OCI-LY7 (cell line): ENCODE data around the gene USP32. TPM values are rescaled to one million over a fixed set of nuclear protein-coding genes. Genes with fewer than 3 reads are reported as not detected.
A peak's percentile ranks its signal among the peaks of the same experiment; 100 is the strongest.

Source experiments
- BruUV-seq: library from RNA; stranded (reverse); fragments of 400-500 nt; replicated peaks from 2 replicates; lab custom pipeline; 2021; lab: Mats Ljungman, UMichigan
- CTCF ChIA-PET: fragments of 300-600 bp; sonication (Branson Sonifier 250); formaldehyde crosslinking; loops from one replicate; lab custom pipeline; 2022; ENCODE audit warnings: antibody characterized with exemption; ENCODE audit not compliant: unreplicated experiment; lab: Charles Lee
- POLR2A ChIA-PET: fragments of 300-600 bp; sonication (Branson Sonifier 250); formaldehyde crosslinking; loops from one replicate; lab custom pipeline; 2022; ENCODE audit warnings: antibody characterized with exemption; lab: Charles Lee
- DNase-seq: peaks from one replicate; pipeline ENCODE4 v3.0.0-alpha.2; 2015; ENCODE audit warnings: low spot score
- H2AFZ ChIP-seq: fragments of 200-600 bp; sonication (generic), shearing (Covaris generic); 2 replicates; pipeline ENCODE4 v1.6.1; 2014; ENCODE audit warnings: mild to moderate bottlenecking, antibody characterized with exemption, low read length, moderate library complexity
- H3K27ac ChIP-seq: fragments of 200-600 bp; sonication (generic); 2 replicates; pipeline ENCODE4 v1.5.1; 2014; ENCODE audit warnings: mixed run types, low read depth, mild to moderate bottlenecking, moderate library complexity, low read length, inconsistent platforms; ENCODE audit not compliant: poor library complexity, severe bottlenecking
- H3K36me3 ChIP-seq: fragments of 200-600 bp; sonication (generic); 2 replicates; pipeline ENCODE4 v1.6.1; 2014; ENCODE audit warnings: mild to moderate bottlenecking, antibody characterized with exemption, low read length, moderate library complexity, mixed read lengths; ENCODE audit not compliant: insufficient read depth
- H3K4me1 ChIP-seq: fragments of 200-600 bp; sonication (generic); 2 replicates; pipeline ENCODE4 v1.5.1; 2014; ENCODE audit warnings: mild to moderate bottlenecking, low read length; ENCODE audit not compliant: insufficient read depth, poor library complexity, severe bottlenecking
- H3K4me2 ChIP-seq: fragments of 200-600 bp; sonication (generic); 2 replicates; pipeline ENCODE4 v1.6.1; 2014; ENCODE audit warnings: mild to moderate bottlenecking, low read length
- H3K4me3 ChIP-seq: fragments of 200-600 bp; sonication (generic); 2 replicates; pipeline ENCODE4 v1.5.1; 2014; ENCODE audit warnings: mild to moderate bottlenecking, low read depth, low read length; ENCODE audit not compliant: poor library complexity, severe bottlenecking
- H3K79me2 ChIP-seq: fragments of 200-600 bp; sonication (generic); 2 replicates; pipeline ENCODE4 v1.6.1; 2016; ENCODE audit warnings: low read depth, mild to moderate bottlenecking, low read length, moderate library complexity, mixed read lengths; ENCODE audit not compliant: insufficient read depth
- H3K9me2 ChIP-seq: fragments of 200-600 bp; sonication (generic); 2 replicates; pipeline ENCODE4 v1.6.1; 2016; ENCODE audit warnings: mild to moderate bottlenecking, low read length, mixed read lengths; ENCODE audit not compliant: insufficient read depth
- H3K9me3 ChIP-seq: fragments of 200-600 bp; sonication (generic); 2 replicates; pipeline ENCODE4 v1.6.1; 2014; ENCODE audit warnings: mild to moderate bottlenecking, mixed run types, low read length, mixed read lengths
- H4K20me1 ChIP-seq: fragments of 200-600 bp; sonication (generic); 2 replicates; pipeline ENCODE4 v1.6.1; 2014; ENCODE audit warnings: mild to moderate bottlenecking, antibody characterized with exemption, low read length, moderate library complexity, mixed read lengths; ENCODE audit not compliant: insufficient read depth
- CTCF ChIP-seq: fragments of 200-600 bp; sonication (generic); conservative IDR thresholded peaks from 2 replicates; pipeline ENCODE4 v1.5.1; 2014; ENCODE audit warnings: mild to moderate bottlenecking, antibody characterized with exemption, low read length, moderate library complexity, mixed read lengths
- EZH2phosphoT487 ChIP-seq: fragments of 200-600 bp; sonication (generic); IDR thresholded peaks from 2 replicates; pipeline ENCODE4 v1.6.1; 2018; ENCODE audit warnings: low read depth, borderline replicate concordance, mild to moderate bottlenecking, mixed run types, antibody characterized with exemption, low read length, moderate library complexity, mixed read lengths
- intact Hi-C: fragments of 100-400 bp; cut with micrococcal nuclease; formaldehyde crosslinking; loops from one replicate; pipeline ENCODE4 v1.10.0; 2022; ENCODE audit not compliant: unreplicated experiment
- total RNA-seq, 2 experiments: library from RNA; depleted of rRNA in 1 of 2; stranded (reverse); fragments of >200 nt in 1 of 2; shearing (Covaris generic) in 1 of 2; gene quantifications; 2 replicates each; pipeline ENCODE4 v1.2.3, GENCODE V29; 2014 to 2022

Gene USP32
- total RNA-seq, 2 experiments from 2014 or later, result 16.9 to 28.0 TPM

GRCh38 chr17:60149691-60150582 lies 242.0 kb downstream of the USP32 start, which contains the start of gene CA4:
CA4 (plus strand) TSS chr17:60149973; CDS start chr17:60150035, 62 bp downstream.
- no peaks in the 10 kb centered on the region for H3K9me3 ChIP-seq
- no TSS peak for BruUV-seq

DNA sequence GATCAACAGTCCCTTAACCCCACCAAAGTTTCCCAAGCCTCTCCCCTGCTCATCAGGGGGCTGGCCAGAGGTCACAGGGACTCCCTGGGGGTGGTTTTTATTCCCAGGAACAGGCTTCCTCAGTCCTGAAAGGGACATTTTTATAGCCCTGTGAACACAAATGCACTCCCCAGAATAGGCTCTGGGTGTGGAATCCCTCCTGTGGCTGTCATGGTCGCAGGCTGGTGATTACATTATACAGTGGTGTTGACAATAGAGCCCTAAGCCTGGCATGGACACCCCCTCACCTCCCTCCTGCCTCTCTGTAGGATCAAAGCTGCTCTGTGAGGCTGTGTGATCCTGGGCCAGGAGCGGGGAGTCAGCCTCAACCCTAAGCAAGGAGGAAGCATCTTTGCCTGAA lies 243.6 kb downstream of the USP32 start:
- intact Hi-C loops, result loop anchor here (10.0 kb wide), 1 partner anchor 286 kb away; no protein-coding TSS in a partner anchor
- Histone ChIP-seq H3K4me3 (no peak overlapping the region), H3K79me2 (no peaks in the 10 kb centered on the region), H3K36me3 (no peaks in the 10 kb centered on the region), H3K4me1 (peaks cover 10% of the 10 kb centered on the region), H2AFZ (no peak overlapping the region), H4K20me1 (no peaks in the 10 kb centered on the region), H3K9me2 (no peaks in the 10 kb centered on the region), H3K9me3 (no peaks in the 10 kb centered on the region), H3K4me2 (no peak overlapping the region), H3K27ac (no peak overlapping the region)
- BruUV-seq, result no TSS peak
- ChIA-PET POLR2A (no interaction called here), CTCF (no interaction called here)
- DNase-seq, result no peak
- TF ChIP-seq EZH2phosphoT487 (no peak), CTCF (no peak)

More at GRCh38 chr17:60149691-60150582, 242.0 kb downstream of the USP32 start, which contains the start of gene CA4:
- no peak within 1 kb of the TSS for H3K27ac ChIP-seq
- POLR2A ChIA-PET, result interaction anchor here (1.1 kb wide), 1 partner anchor 12 kb away, joined by 3 read pairs; no protein-coding TSS in a partner anchor
- H3K79me2 ChIP-seq, result no peaks in the 10 kb centered on the region
- H3K4me2 ChIP-seq, result no peak within 1 kb of the TSS
- intact Hi-C loops, result loop anchor here (10.0 kb wide), 1 partner anchor 285 kb away; no protein-coding TSS in a partner anchor
- H3K4me1 ChIP-seq, result peaks cover 9% of the 10 kb centered on the region
- peak within 1 kb of the TSS; percentile 92; the same call in 1 of the 2 replicates for H2AFZ ChIP-seq
- no peaks in the 10 kb centered on the region for H4K20me1 ChIP-seq
- H3K36me3 ChIP-seq, result no peaks in the 10 kb centered on the region
- CTCF ChIA-PET, result interaction anchor here (0.6 kb wide), 1 partner anchor 8 kb away, joined by 4 read pairs; no protein-coding TSS in a partner anchor
- no peak for TF ChIP-seq EZH2phosphoT487
- no peak for TF ChIP-seq CTCF
- H3K4me3 ChIP-seq, result no peak within 1 kb of the TSS
- DNase-seq, result no peak
- no peaks in the 10 kb centered on the region for H3K9me2 ChIP-seq
